ENCODE results near the gene ECSIT.
"Not testable (repeated sequence)": the region's sequence is repeated elsewhere in the genome, so short reads cannot be mapped to it uniquely, and the experiment has no call there.

ECSIT gene

GRCh38 chr19:11475861-11476260, 53.1 kb downstream of the ECSIT start:
- DNase-seq (ENCODE audit: low spot score): no peak

GRCh38 chr19:11475343-11475742, 53.6 kb downstream of the ECSIT start:
- not testable (repeated sequence) for DNase-seq (ENCODE audit: low spot score)

GRCh38 chr19:11473725-11474124, 55.2 kb downstream of the ECSIT start:
- DNase-seq (ENCODE audit: low spot score): no peak

- DNase-seq (ENCODE audit: low spot score): not testable (repeated sequence)
Observed at GRCh38 chr19:11468266-11468845, 60.6 kb downstream of the ECSIT start.

- no peak for DNase-seq (ENCODE audit: low spot score)
Observed at GRCh38 chr19:11465600-11465999, 63.3 kb downstream of the ECSIT start.

GRCh38 chr19:11464333-11465265, 64.3 kb downstream of the ECSIT start:
- no peak for DNase-seq (ENCODE audit: low spot score)

GRCh38 chr19:11463391-11463790, 65.5 kb downstream of the ECSIT start:
- DNase-seq (ENCODE audit: low spot score): no peak

GRCh38 chr19:11461453-11461852, 67.5 kb downstream of the ECSIT start:
- no peak for DNase-seq (ENCODE audit: low spot score)

- DNase-seq (ENCODE audit: low spot score): no peak
Observed at GRCh38 chr19:11460207-11460606, 68.7 kb downstream of the ECSIT start.

GRCh38 chr19:11458912-11459311, 70.0 kb downstream of the ECSIT start:
- DNase-seq (ENCODE audit: low spot score): not testable (repeated sequence)

- no peak for DNase-seq (ENCODE audit: low spot score)
Observed at GRCh38 chr19:11458236-11458900, 70.6 kb downstream of the ECSIT start.

- no peak for DNase-seq (ENCODE audit: low spot score)
Observed at GRCh38 chr19:11457831-11458230, 71.1 kb downstream of the ECSIT start.

GRCh38 chr19:11457115-11457514, 71.8 kb downstream of the ECSIT start:
- no peak for DNase-seq (ENCODE audit: low spot score)

GRCh38 chr19:11456659-11457058, 72.3 kb downstream of the ECSIT start:
- no peak for DNase-seq (ENCODE audit: low spot score)
